HCEC 1CT (cell line): ENCODE results near the gene SNAP47.

Source experiments
- DNase-seq: peaks from one replicate; pipeline ENCODE4 v3.0.0-alpha.2; 2017

The SNAP47 gene

GRCh38 chr1:227753999-227754711, 18.9 kb downstream of the SNAP47 start:
- peak; percentile 3 for DNase-seq

DNA sequence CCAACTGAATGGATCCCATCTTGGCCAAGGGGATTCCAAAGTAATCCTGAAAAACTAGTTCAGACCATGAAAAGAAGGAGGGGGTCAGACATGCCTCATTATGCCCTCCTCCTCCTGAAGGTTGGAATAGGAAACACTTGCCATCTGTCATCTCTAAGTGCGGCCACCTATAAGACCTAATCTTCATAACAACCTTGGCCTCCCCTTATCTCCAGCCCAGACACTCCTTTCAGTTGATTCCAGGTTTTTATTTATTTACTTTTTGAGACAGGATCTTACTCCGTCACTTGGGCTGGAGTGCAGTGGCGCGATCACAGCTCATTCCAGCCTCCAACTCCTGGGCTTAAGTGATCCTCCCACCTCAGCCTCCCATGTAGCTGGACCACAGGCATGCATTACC, 19.7 kb downstream of the SNAP47 start:
- no peak for DNase-seq

DNA sequence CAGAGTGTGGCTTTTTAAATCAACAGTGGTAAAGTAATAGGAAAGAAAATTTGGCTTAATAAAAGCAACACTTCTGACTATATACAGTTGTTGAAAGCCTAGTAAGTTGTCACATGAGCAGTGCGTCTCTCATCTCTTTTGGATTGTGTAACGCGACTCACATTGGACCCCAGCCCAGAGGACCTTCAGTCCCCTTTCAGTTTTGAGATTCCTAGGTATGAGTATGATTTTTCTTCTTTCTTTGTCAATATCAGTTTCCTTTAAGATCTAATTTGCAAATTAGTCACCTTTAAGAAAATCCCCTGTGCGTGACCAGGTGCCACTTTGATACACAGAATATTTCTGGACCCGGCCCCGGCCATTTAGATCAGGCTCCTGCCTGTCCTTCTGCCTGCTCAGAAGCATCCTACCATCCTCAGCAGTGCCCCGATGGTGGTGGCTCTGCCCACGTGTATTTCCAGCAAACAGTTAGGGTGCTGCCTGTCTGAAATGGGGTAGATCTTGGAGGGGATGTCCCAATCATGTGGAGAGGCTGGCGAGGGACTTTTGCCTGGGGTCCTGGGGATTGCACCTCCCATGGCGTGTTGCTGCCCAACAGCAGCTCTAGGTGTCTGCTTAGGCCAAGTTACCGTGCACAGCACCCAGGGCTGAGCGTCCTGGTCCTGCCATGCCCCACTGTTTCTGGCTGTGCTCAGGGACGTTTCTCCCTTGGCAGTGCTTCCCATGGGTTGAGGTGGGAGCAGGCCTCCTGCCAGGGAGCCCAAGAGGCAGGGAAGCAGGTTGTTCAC, 21.1 kb downstream of the SNAP47 start:
- no peak for DNase-seq

- DNase-seq: no peak
These were observed 22.5 kb downstream of the SNAP47 start for GRCh38 chr1:227757781-227758180.

DNA sequence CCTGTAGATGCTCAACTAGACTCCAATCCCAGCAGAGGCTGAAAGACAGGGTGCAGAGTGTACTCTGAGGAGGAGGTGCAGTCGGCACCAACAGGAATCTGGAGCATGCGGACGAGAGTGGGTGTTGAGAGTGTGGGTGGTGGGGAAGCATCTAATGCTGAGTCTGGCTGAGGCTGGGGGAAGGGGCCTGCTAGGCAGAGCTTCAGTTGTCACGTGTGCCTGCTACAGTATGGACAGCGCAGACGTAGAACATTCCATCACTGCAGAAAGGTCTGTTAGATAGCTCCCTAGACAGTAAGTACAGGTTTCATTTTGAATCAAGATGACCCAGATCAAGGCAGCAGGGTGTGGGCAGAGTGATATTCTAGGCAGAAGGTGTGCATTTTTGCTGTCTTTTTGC, 23.1 kb downstream of the SNAP47 start:
- no peak for DNase-seq

DNA sequence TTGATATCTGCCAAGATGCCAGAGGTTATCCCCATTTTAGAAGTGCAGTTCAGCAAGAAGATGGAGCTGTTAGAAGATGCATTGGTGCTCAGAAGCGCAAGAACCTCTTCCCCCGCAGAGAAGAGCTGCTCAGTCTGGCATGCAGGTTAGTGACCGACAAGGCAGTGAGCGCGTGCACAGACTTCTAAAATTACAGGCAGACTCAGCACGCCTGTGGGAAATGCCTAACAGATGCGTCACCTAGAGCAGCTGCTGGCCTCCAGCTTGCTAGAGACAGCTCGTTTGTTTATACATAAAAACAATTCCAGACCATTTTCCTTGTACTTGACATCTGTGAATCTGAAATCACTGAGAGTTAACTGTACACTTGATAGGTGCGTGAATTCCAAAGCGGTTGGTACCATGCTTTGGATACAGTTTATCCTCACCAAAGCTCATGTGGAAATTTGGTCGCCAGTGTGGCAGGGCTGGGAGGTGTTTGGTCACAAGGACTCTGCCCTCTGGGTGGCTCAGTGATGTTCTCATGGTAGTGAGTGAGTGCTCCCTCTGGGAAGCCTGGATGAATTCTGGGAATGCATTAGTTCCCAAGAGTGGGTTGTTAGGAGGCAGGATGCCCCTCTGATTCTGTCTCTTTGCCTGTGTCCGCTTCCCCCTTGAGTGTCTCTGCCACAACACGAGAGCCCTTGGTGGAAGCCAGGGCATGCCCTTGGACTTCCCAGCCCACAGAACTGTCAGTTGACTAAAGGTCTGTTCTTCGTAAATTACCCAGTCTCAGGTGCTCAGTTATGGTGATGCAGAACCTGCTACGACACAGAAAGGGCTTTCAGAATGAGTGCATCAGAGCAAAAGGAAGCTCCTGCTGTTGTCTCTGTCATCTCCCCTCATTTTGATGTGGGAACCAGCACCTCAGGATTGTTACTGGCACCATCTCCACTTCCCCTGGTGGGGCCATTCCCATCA, 24.4 kb downstream of the SNAP47 start:
- peak; percentile 96 for DNase-seq

DNA sequence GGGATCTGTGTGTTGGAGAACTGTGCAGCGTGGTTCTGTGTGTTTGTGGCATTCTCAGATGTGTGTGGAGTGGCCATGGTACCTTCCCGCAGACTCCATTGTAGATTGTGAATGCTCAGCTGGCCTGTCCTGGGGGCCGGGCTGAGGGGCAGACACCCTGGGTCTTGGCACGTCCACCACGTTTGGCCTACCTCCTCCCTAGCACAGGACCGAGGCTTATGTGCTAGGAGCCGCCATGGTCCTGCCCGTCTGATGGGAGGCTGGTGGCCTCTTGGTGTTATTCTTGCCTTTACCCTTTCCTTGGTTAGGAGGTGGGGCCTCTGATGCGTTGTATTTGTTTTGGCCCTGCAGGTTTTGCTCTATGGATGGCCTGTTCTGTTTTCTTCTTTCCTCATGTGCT, 25.1 kb downstream of the SNAP47 start:
- no peak for DNase-seq

- DNase-seq: no peak
These were observed 26.5 kb downstream of the SNAP47 start for GRCh38 chr1:227761621-227762230.

DNA sequence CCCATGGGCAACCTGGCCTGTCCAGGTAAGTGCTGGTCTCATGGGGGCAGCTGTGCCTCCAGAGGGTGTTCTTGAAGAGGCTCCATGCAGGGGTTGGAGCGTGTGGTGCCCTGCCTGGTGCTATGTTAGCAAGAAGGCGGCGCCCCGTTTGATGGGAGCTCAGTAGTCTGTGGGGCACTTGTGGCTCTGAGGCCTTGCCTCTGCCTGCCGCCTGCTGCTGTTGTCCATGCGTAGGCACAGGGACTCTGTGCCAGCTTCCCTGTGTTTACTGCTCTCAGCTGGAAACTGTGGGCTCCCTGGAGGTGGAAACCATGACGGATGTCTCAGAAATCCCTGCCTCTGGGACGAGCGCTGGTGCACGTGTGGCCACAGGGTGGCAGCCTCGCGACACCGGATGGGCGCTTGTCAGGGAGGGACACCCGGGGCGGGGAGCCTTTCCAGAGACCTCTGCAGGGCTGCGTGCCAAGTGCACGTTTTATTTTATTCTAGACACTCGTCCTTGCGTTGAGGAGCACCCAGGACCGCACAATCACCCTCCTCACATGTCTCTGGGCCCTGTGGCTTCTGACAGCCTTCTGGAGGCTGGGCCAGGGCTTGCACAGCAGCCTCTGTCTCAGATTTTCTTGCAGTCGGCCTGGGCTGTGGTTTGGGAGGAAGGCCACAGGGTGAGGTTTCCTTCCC, 27.1 kb downstream of the SNAP47 start:
- DNase-seq: peak; percentile 65

GRCh38 chr1:227763246-227764018, 28.2 kb downstream of the SNAP47 start:
- DNase-seq: no peak

- DNase-seq: no peak
These were observed 28.8 kb downstream of the SNAP47 start for GRCh38 chr1:227764019-227764391.

- no peak for DNase-seq
These were observed 30.2 kb downstream of the SNAP47 start for GRCh38 chr1:227765261-227766014.

DNA sequence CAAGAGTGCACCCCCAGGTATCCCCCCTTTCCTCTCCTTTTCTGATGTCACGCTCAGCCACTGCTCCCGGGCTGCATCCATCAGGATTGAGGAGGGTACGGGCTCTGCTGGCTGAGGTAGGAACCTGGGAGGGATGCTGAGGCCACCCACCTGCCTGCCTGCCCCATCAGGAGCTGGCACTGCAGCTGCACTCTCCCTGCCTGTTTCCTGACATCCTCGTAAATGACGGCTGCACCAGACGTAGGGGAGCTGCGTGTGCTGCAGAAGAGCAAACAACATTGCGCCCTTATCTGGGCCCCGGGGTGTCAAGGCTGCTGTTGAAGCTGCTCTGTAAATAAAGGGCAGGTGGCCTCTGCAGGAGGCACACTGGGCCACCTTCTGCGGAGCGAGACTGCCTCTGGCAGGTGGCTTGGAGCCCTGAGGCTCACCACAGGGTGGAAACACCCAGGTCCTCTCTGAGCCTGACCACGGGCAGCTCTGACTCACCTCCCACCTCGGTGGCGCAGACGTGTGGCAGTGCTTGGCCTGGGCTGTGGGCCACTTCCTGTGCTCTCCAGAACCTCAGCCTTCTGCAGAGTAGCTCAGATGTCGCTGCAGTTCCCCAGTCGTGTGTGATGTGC, 30.9 kb downstream of the SNAP47 start:
- no peak for DNase-seq

- no peak for DNase-seq
These were observed 31.5 kb downstream of the SNAP47 start for GRCh38 chr1:227766653-227767277.

GRCh38 chr1:227767401-227768124, 32.3 kb downstream of the SNAP47 start:
- DNase-seq: no peak

GRCh38 chr1:227768125-227768439, 32.8 kb downstream of the SNAP47 start:
- DNase-seq: no peak

- no peak for DNase-seq
These were observed 33.4 kb downstream of the SNAP47 start for GRCh38 chr1:227768640-227769039.

- no peak for DNase-seq
These were observed 34.1 kb downstream of the SNAP47 start for GRCh38 chr1:227769047-227769935.
